ENCODE data around the gene CCL4.

DNA sequence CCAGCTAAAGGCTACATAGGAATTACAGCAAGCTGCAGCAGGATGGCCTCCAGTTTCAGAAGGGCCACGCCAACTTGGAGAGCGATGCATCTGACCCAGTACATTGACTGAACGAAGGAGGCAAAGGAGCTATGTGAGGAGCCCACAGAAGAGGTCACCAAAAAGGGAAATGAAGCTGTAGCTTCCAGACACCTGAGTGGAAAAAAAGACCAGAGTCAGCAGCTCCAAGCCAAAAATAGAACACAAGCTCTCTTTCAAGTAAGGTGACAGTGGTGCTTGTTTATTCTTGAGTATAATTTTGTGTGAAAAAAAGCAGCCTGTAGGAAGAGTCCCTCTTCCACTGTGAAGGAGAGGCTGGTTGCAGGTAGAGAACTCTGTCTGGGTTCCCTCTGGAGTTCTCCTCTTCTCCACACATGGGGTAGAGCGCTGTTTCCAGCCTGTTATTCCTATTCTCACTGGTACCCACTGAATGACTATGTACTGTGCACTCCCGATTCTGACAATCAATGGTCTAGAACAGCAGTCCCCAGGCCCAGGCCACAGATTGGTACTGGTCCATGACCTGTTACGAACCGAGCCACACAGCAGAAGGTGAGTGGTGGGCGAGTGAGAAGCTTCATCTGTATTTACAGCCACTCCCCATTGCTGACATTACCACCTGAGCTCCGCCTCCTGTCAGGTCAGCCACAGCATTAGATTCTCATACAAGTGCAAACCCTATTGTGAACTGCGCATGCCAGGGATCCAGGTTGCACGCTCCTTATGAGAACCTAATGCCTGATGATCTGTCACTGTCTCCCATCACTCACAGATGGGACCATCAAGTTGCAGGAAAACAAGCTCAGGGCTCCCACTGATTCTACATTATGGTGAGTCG is 15.1 kb downstream of the CCL4 start:
- TF ChIP-seq, protein P1, sequence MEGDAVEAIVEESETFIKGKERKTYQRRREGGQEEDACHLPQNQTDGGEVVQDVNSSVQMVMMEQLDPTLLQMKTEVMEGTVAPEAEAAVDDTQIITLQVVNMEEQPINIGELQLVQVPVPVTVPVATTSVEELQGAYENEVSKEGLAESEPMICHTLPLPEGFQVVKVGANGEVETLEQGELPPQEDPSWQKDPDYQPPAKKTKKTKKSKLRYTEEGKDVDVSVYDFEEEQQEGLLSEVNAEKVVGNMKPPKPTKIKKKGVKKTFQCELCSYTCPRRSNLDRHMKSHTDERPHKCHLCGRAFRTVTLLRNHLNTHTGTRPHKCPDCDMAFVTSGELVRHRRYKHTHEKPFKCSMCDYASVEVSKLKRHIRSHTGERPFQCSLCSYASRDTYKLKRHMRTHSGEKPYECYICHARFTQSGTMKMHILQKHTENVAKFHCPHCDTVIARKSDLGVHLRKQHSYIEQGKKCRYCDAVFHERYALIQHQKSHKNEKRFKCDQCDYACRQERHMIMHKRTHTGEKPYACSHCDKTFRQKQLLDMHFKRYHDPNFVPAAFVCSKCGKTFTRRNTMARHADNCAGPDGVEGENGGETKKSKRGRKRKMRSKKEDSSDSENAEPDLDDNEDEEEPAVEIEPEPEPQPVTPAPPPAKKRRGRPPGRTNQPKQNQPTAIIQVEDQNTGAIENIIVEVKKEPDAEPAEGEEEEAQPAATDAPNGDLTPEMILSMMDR (conservative IDR thresholded peaks at IDR 0.05 in 1 of 2, IDR thresholded peaks at IDR 0.05 in 1 of 2; ENCODE audit: low read depth in 1 of 2, low read length in 2 of 2), result no peak
- no peak for TF ChIP-seq EZH2 (IDR thresholded peaks at IDR 0.05; ENCODE audit: low read length, missing control alignments)

Data from fibroblast of lung (primary cell).